GM19099 (cell line): ENCODE results near the gene TSHZ2.

Experiments
- POLR2A ChIP-seq: IDR thresholded peaks from 3 replicates; pipeline ENCODE4 v1.6.1; 2011; ENCODE audit warnings: low read depth; ENCODE audit not compliant: insufficient read length; ENCODE audit errors: extremely low read depth

TSHZ2 gene

GRCh38 chr20:53319200-53319599 lies 347.0 kb downstream of the TSHZ2 start:
- no peak for TF ChIP-seq POLR2A

GRCh38 chr20:53319716-53320115 lies 347.6 kb downstream of the TSHZ2 start:
- TF ChIP-seq POLR2A: no peak

- TF ChIP-seq POLR2A: no peak
Measured at GRCh38 chr20:53320701-53321100, 348.5 kb downstream of the TSHZ2 start.

GRCh38 chr20:53321596-53321995 lies 349.4 kb downstream of the TSHZ2 start:
- TF ChIP-seq POLR2A: no peak

GRCh38 chr20:53322651-53323050 lies 350.5 kb downstream of the TSHZ2 start:
- no peak for TF ChIP-seq POLR2A

- no peak for TF ChIP-seq POLR2A
Measured at GRCh38 chr20:53324816-53325215, 352.7 kb downstream of the TSHZ2 start.

GRCh38 chr20:53328961-53329360 lies 356.8 kb downstream of the TSHZ2 start:
- no peak for TF ChIP-seq POLR2A

- TF ChIP-seq POLR2A: no peak
Measured at GRCh38 chr20:53329781-53330180, 357.6 kb downstream of the TSHZ2 start.

- TF ChIP-seq POLR2A: no peak
Measured at GRCh38 chr20:53330601-53331140, 358.5 kb downstream of the TSHZ2 start.

GRCh38 chr20:53331151-53331973 lies 359.2 kb downstream of the TSHZ2 start:
- no peak for TF ChIP-seq POLR2A

- no peak for TF ChIP-seq POLR2A
Measured at GRCh38 chr20:53332022-53332837, 360.1 kb downstream of the TSHZ2 start.

GRCh38 chr20:53334861-53335260 lies 362.7 kb downstream of the TSHZ2 start:
- no peak for TF ChIP-seq POLR2A

GRCh38 chr20:53335555-53335954 lies 363.4 kb downstream of the TSHZ2 start:
- TF ChIP-seq POLR2A: no peak

- no peak for TF ChIP-seq POLR2A
Measured at GRCh38 chr20:53336892-53337291, 364.7 kb downstream of the TSHZ2 start.

GRCh38 chr20:53337390-53338101 lies 365.4 kb downstream of the TSHZ2 start:
- no peak for TF ChIP-seq POLR2A
